Measurements from ENCODE around the gene PAFAH2. TPM values are rescaled to one million over a fixed set of nuclear protein-coding genes. Genes with fewer than 3 reads are reported as not detected.

The PAFAH2 gene
- total RNA-seq, 2 donors from 2014 or later = 8.4 to 10.1 TPM

GRCh38 chr1:25977801-25978200 is 20.1 kb downstream of the PAFAH2 start:
- Mint-ChIP-seq H3K9me3 (no peaks in the 10 kb centered on the region), H3K4me1 (ENCODE audit: low read depth) (peaks cover 3% of the 10 kb centered on the region), H3K36me3 (ENCODE audit: insufficient read depth in 2 of 2) (peaks cover 0 to 7% of the 10 kb centered on the region in 2 donors), H3K27ac (no peak overlapping the region), H3K27me3 (ENCODE audit: low read depth) (no peaks in the 10 kb centered on the region), H3K4me3 (no peak overlapping the region)
- no peak for ATAC-seq (replicated peaks in 1 of 2)
- no peak for DNase-seq

- H3K27ac Mint-ChIP-seq = peak overlapping the region; percentile 14
Observed at GRCh38 chr1:25973610-25974321, 24.1 kb downstream of the PAFAH2 start.

GRCh38 chr1:25971811-25972180 is 26.1 kb downstream of the PAFAH2 start:
- Mint-ChIP-seq H3K4me3 (peak overlapping the region; percentile 8 to 45), H3K27ac (peak overlapping the region; percentile 51), H3K9me3 (no peaks in the 10 kb centered on the region), H3K36me3 (ENCODE audit: insufficient read depth in 2 of 2) (peaks cover 3 to 6% of the 10 kb centered on the region in 2 donors), H3K27me3 (ENCODE audit: low read depth) (no peaks in the 10 kb centered on the region), H3K4me1 (ENCODE audit: low read depth) (peaks cover 35% of the 10 kb centered on the region)
- ATAC-seq (replicated peaks in 1 of 2) = peak; percentile 56 to 63
- no peak for DNase-seq

More at GRCh38 chr1:25973610-25974321, 24.1 kb downstream of the PAFAH2 start:
- no peak for ATAC-seq (replicated peaks in 1 of 2)
- H3K9me3 Mint-ChIP-seq = no peaks in the 10 kb centered on the region
- DNase-seq = no peak
- no peak overlapping the region for H3K4me3 Mint-ChIP-seq
- no peaks in the 10 kb centered on the region for H3K36me3 Mint-ChIP-seq (ENCODE audit: insufficient read depth in 2 of 2)
- H3K27me3 Mint-ChIP-seq (ENCODE audit: low read depth) = no peaks in the 10 kb centered on the region
- peaks cover 26% of the 10 kb centered on the region for H3K4me1 Mint-ChIP-seq (ENCODE audit: low read depth)

DNA sequence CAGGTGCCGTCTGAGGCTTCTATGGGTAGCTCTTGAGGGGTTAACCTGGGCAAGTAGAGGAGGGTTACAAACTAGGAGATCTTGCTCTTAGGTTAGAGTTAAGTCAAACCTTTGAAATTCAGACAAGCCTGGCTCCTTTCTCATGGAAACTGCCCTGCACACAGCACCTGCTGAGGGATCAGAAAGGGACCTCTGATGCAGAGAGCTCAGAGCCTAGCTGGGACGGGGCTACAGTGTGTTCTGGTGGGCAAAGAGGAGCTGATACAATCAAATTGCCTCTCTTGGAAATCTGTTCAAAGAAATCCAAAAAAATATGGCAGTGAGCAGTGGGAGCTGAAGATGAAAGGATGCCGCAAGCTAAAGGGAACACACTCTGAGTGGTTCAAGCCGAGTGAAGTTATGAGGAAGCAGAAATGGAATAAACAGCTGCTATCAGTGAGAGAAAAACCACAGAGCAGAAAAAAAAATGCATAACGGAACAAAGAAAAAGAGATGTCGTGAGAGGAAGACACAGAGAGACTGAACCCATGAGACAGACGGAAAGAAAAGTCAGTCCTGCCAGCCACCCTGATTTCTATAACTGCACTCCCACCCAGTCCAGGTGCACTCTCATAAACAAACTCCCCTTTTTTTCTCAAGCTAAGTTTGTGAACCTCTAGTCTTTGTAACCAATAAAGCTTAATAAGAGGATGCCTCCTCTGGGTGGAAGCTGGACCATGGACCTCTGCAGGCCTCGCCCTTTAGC is 26.6 kb downstream of the PAFAH2 start:
- peaks cover 3 to 7% of the 10 kb centered on the region in 2 donors for H3K36me3 Mint-ChIP-seq (ENCODE audit: insufficient read depth in 2 of 2)
- H3K4me1 Mint-ChIP-seq (ENCODE audit: low read depth) = peaks cover 35% of the 10 kb centered on the region
- DNase-seq = peak in 1 of 2 donors; percentile 7
- no peaks in the 10 kb centered on the region for H3K27me3 Mint-ChIP-seq (ENCODE audit: low read depth)
- H3K4me3 Mint-ChIP-seq = peak overlapping the region; percentile 38 to 45
- no peaks in the 10 kb centered on the region for H3K9me3 Mint-ChIP-seq
- peak overlapping the region; percentile 51 for H3K27ac Mint-ChIP-seq
- ATAC-seq (replicated peaks in 1 of 2) = peak; percentile 77 to 85

GRCh38 chr1:25967308-25967707 is 30.6 kb downstream of the PAFAH2 start:
- Mint-ChIP-seq H3K27me3 (ENCODE audit: low read depth) (no peaks in the 10 kb centered on the region), H3K27ac (no peak overlapping the region), H3K4me3 (no peak overlapping the region), H3K4me1 (ENCODE audit: low read depth) (peaks cover 27% of the 10 kb centered on the region), H3K9me3 (no peaks in the 10 kb centered on the region), H3K36me3 (ENCODE audit: insufficient read depth in 2 of 2) (peaks cover 3 to 11% of the 10 kb centered on the region in 2 donors)
- ATAC-seq (replicated peaks in 1 of 2) (no peak), DNase-seq (no peak)

DNA sequence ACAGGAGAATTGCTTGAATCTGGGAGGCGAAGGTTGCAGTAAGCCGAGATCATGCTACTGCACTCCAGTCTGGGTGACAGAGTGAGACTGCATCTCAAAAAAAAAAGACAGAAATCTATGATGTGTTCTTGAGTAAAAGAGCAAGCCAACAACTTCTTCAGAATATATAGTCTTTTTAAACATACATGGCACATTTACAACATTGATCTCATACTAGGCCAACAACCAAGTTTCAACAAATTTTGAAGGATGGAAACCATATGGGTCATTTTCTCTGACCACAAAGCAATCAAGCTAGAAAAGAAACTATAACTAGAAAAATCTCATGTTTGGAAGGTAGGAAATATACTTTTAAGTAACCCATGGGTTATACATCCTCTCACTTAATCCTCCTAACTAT is 38.3 kb downstream of the PAFAH2 start:
- no peak overlapping the region for H3K4me3 Mint-ChIP-seq
- peaks cover 2 to 23% of the 10 kb centered on the region in 2 donors for H3K36me3 Mint-ChIP-seq (ENCODE audit: insufficient read depth in 2 of 2)
- H3K4me1 Mint-ChIP-seq (ENCODE audit: low read depth) = no peaks in the 10 kb centered on the region
- no peaks in the 10 kb centered on the region for H3K27me3 Mint-ChIP-seq (ENCODE audit: low read depth)
- peaks cover 0 to 1% of the 10 kb centered on the region in 2 donors for H3K9me3 Mint-ChIP-seq
- H3K27ac Mint-ChIP-seq = no peak overlapping the region
- no peak for ATAC-seq (replicated peaks in 1 of 2)
- DNase-seq = no peak

DNA sequence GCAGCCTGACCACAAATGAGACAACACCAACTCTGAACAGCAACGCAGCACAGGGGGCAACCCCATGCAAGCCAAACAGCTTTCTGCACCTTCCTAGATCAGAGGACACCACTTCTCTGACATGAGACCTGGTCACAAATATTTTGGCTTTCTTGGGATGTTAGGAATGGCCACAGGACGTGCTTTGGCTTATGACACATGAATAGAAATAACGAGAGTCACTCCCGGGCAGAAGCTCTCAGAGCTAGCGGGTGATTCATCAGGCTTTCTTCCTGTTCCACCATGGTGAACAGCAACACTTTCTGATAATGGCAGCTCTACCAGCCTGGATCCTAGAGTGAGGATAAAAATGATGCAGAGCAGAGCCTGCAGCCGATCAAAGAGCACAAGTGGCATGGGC is 39.4 kb downstream of the PAFAH2 start:
- Mint-ChIP-seq H3K4me3 (no peak overlapping the region), H3K27me3 (ENCODE audit: low read depth) (no peaks in the 10 kb centered on the region), H3K27ac (no peak overlapping the region), H3K9me3 (peaks cover 0 to 1% of the 10 kb centered on the region in 2 donors), H3K4me1 (ENCODE audit: low read depth) (no peaks in the 10 kb centered on the region), H3K36me3 (ENCODE audit: insufficient read depth in 2 of 2) (peaks cover 2 to 20% of the 10 kb centered on the region in 2 donors)
- DNase-seq = no peak
- ATAC-seq (replicated peaks in 1 of 2) = no peak

DNA sequence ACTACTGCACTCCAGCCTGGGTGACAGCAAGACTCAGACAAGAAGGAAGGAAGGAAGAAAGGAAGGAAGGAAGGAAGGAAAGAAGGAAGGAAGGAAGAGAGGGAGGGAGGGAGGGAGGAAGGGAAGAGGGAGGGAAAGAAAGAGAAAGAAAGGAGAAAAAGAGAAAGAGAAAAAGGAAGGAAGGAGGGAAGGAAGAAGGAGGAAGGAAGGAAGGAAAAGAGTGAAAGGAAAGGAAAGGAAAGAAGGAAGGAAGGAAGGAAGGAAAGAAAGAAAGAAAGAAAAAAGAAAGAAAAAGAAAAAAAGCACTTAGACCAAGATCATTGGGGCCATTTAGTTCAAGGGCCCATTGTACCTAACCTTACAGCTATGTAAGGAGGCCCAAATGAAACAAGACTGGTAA is 42.3 kb downstream of the PAFAH2 start:
- Mint-ChIP-seq H3K4me1 (ENCODE audit: low read depth) (no peaks in the 10 kb centered on the region), H3K4me3 (no peak overlapping the region), H3K27me3 (ENCODE audit: low read depth) (no peaks in the 10 kb centered on the region), H3K27ac (no peak overlapping the region), H3K36me3 (ENCODE audit: insufficient read depth in 2 of 2) (peaks cover 2 to 12% of the 10 kb centered on the region in 2 donors), H3K9me3 (peaks cover 0 to 1% of the 10 kb centered on the region in 2 donors)
- ATAC-seq (replicated peaks in 1 of 2) = no peak
- DNase-seq = no peak

GRCh38 chr1:25954282-25954938 is 43.5 kb downstream of the PAFAH2 start:
- DNase-seq (no peak), ATAC-seq (replicated peaks in 1 of 2) (no peak)
- Mint-ChIP-seq H3K27ac (peak overlapping the region; percentile 74), H3K36me3 (ENCODE audit: insufficient read depth in 2 of 2) (peaks cover 2 to 8% of the 10 kb centered on the region in 2 donors), H3K27me3 (ENCODE audit: low read depth) (no peaks in the 10 kb centered on the region), H3K4me3 (no peak overlapping the region), H3K9me3 (peaks cover 1 to 2% of the 10 kb centered on the region in 2 donors), H3K4me1 (ENCODE audit: low read depth) (no peaks in the 10 kb centered on the region)

GRCh38 chr1:25952841-25953401 is 44.9 kb downstream of the PAFAH2 start:
- Mint-ChIP-seq H3K27ac (no peak overlapping the region), H3K9me3 (peaks cover 0 to 2% of the 10 kb centered on the region in 2 donors), H3K4me3 (no peak overlapping the region), H3K4me1 (ENCODE audit: low read depth) (no peaks in the 10 kb centered on the region), H3K36me3 (ENCODE audit: insufficient read depth in 2 of 2) (peaks cover 0 to 3% of the 10 kb centered on the region in 2 donors), H3K27me3 (ENCODE audit: low read depth) (no peaks in the 10 kb centered on the region)
- DNase-seq (no peak), ATAC-seq (replicated peaks in 1 of 2) (no peak)

DNA sequence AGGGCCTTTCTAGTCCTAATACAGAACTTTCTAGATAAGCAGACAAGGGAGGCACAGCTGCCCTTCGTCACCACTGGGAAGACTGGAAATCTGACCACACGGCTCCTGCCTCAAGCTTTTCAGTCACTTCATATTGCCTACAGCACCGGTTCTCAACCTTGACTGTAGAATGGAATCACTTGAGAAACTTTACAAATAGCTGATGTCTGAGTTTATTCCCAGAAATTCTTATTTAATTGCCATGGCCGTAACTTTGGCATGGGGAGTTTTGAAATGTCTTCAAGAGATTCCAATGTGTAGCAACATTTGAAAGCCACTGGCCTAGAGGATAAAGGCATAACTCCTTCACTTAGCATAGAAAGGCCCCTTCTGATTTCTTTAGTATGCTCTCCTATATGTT is 49.2 kb downstream of the PAFAH2 start:
- H3K4me1 Mint-ChIP-seq (ENCODE audit: low read depth) = no peaks in the 10 kb centered on the region
- ATAC-seq (replicated peaks in 1 of 2) (no peak), DNase-seq (no peak)
- no peak overlapping the region for H3K4me3 Mint-ChIP-seq
- H3K27me3 Mint-ChIP-seq (ENCODE audit: low read depth) = no peaks in the 10 kb centered on the region
- H3K27ac Mint-ChIP-seq = no peak overlapping the region
- peaks cover 2% of the 10 kb centered on the region in 2 donors for H3K9me3 Mint-ChIP-seq
- H3K36me3 Mint-ChIP-seq (ENCODE audit: insufficient read depth in 2 of 2) = no peaks in the 10 kb centered on the region

- Mint-ChIP-seq H3K36me3 (ENCODE audit: insufficient read depth in 2 of 2) (peaks cover 3 to 6% of the 10 kb centered on the region in 2 donors), H3K27ac (no peak overlapping the region), H3K4me1 (ENCODE audit: low read depth) (no peaks in the 10 kb centered on the region), H3K9me3 (peaks cover 2 to 4% of the 10 kb centered on the region in 2 donors), H3K4me3 (no peak overlapping the region), H3K27me3 (ENCODE audit: low read depth) (no peaks in the 10 kb centered on the region)
- DNase-seq = no peak
- ATAC-seq (replicated peaks in 1 of 2) = no peak
Observed at GRCh38 chr1:25947027-25947426, 50.8 kb downstream of the PAFAH2 start.

DNA sequence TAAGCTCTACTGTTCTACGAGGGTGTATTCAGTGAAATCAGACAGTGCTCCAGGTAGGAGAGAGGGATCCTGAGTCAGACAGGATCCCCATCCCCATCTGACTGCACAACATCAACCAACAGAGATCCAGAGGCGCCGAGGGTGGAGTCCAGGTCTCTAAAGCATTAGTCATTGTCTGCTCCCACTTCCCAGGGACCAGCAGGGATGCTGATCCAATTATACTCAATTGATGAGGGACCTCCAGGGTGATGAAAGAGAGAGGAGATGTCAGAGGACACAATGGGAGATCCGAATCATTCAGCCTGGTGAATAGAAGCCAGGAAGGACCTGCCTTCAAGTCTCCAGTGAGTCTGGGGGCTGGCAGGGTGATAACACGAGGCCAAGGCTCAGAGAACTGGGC is 52.1 kb downstream of the PAFAH2 start:
- Mint-ChIP-seq H3K27ac (no peak overlapping the region), H3K9me3 (peaks cover 2 to 4% of the 10 kb centered on the region in 2 donors), H3K4me1 (ENCODE audit: low read depth) (no peaks in the 10 kb centered on the region), H3K4me3 (no peak overlapping the region), H3K36me3 (ENCODE audit: insufficient read depth in 2 of 2) (peaks cover 3 to 6% of the 10 kb centered on the region in 2 donors), H3K27me3 (ENCODE audit: low read depth) (no peaks in the 10 kb centered on the region)
- DNase-seq (no peak), ATAC-seq (replicated peaks in 1 of 2) (no peak)

Data from activated T-cell treated with anti-CD3 and anti-CD28 coated beads, Interleukin-2, amount 50 U/mL, for 72 hours (primary cell).